ENCODE data around the gene EIF2D. TPM values are rescaled to one million over a fixed set of nuclear protein-coding genes. Genes with fewer than 3 reads are reported as not detected.

EIF2D gene
- total and polyA plus RNA-seq, 9 of the 15 experiments (the other 6 are each of a cell fraction or from before 2014, with no cell fraction given) = 81.1 to 138 (median 93.9) TPM

- TF ChIP-seq ZNF408 (CRISPR knock-in tag; IDR thresholded peaks at IDR 0.05; ENCODE audit: low read depth) (no peak), BRD9 (IDR thresholded peaks at IDR 0.05; ENCODE audit: low read depth, partially characterized antibody) (no peak), SPI1 (IDR thresholded peaks at IDR 0.05; ENCODE audit: borderline replicate concordance, low read depth, low read length) (0 out of 2 replicates have a peak, but pooled peaks have one; percentile 46), SMAD4 (CRISPR knock-in tag; conservative IDR thresholded peaks at IDR 0.05) (peak; percentile 97), CHD2 (IDR thresholded peaks at IDR 0.05; ENCODE audit: low read depth, low read length) (peak; percentile 42; the same call in 1 of the 2 replicates), NFE2 (IDR thresholded peaks at IDR 0.05; ENCODE audit: low read depth) (no peak), HNRNPUL1 (IDR thresholded peaks at IDR 0.05; ENCODE audit: low read length) (no peak), CLOCK (CRISPR knock-in tag; IDR thresholded peaks at IDR 0.05; ENCODE audit: borderline replicate concordance) (no peak), HDAC6 (IDR thresholded peaks at IDR 0.05; ENCODE audit: low read depth, low read length) (no peak), EP400 (IDR thresholded peaks at IDR 0.05) (peak; percentile 91), PRPF4 (IDR thresholded peaks at IDR 0.05; ENCODE audit: insufficient read depth, low read depth, low read length, poor library complexity, severe bottlenecking) (no peak), HLTF (IDR thresholded peaks at IDR 0.05) (no peak), ARNT (IDR thresholded peaks at IDR 0.05) (no peak), ZNF253 (CRISPR knock-in tag; conservative IDR thresholded peaks at IDR 0.05) (no peak), KDM2B (CRISPR knock-in tag; IDR thresholded peaks at IDR 0.05) (peak; percentile 92; the same call in 1 of the 2 replicates), SREBF2 (CRISPR knock-in tag; IDR thresholded peaks at IDR 0.05) (no peak), MXD1 (CRISPR knock-in tag; IDR thresholded peaks at IDR 0.05; ENCODE audit: borderline replicate concordance, poor library complexity, severe bottlenecking) (peak; percentile 38), HNRNPH1 (optimal IDR thresholded peaks at IDR 0.05; ENCODE audit: low read depth, low read length) (no peak), HDAC1 (IDR thresholded peaks at IDR 0.05) (peak in 1 of 2 experiments; percentile 99; a peak in 2 of 4 replicates), ZNF778 (CRISPR knock-in tag; IDR thresholded peaks at IDR 0.05) (no peak), ATF1 (CRISPR knock-in tag; IDR thresholded peaks at IDR 0.05) (no peak), ATF1 (tag; IDR thresholded peaks at IDR 0.05) (peak; percentile 91), TCF3 (CRISPR knock-in tag; IDR thresholded peaks at IDR 0.05) (peak; percentile 47; the same call in 1 of the 2 replicates), PML (IDR thresholded peaks at IDR 0.05; ENCODE audit: low read length) (peak; percentile 82; the same call in 1 of the 2 replicates), ARID3B (CRISPR knock-in tag; IDR thresholded peaks at IDR 0.05; ENCODE audit: borderline replicate concordance) (no peak), JUNB (CRISPR knock-in tag; conservative IDR thresholded peaks at IDR 0.05) (no peak)
These were observed 23.1 kb upstream of the EIF2D start, which contains the start of gene DYRK3 (continued) for GRCh38 chr1:206635080-206635977.
